Right kidney (tissue), 1 donor: ENCODE data around the gene LILRA1.
A peak's percentile ranks its signal among the peaks of the same experiment; 100 is the strongest.
"Not testable (repeated sequence)": the region's sequence is repeated elsewhere in the genome, so short reads cannot be mapped to it uniquely, and the experiment has no call there.

Experiments
- DNase-seq: peaks from one replicate; pipeline ENCODE4 v3.0.0-alpha.2; 2016

Gene LILRA1

GRCh38 chr19:54624934-54625730 is 31.7 kb downstream of the LILRA1 start:
- not testable (repeated sequence) for DNase-seq

- DNase-seq, result no peak
Measured at GRCh38 chr19:54626757-54627156, 33.3 kb downstream of the LILRA1 start.

DNA sequence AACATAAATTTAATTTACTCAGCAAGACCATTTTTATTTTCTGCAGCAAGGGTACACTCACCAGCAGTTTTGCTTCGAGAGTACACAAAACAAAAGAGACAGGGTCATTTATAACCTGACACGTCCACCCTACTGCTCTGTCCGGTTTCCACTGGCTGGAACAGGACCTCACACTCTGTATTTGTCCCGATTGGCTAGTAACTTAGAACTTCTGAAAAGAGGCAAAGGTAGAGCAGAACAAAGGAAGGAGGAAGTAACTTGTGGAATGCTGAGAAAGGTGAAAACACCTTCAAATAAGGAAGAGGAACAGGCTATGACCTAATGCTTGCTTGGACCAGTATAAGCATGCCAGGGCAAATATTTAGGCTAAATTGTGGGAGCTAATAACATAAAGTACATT is 34.5 kb downstream of the LILRA1 start:
- DNase-seq, result not testable (repeated sequence)

GRCh38 chr19:54630262-54630661 is 36.8 kb downstream of the LILRA1 start, which contains the start of gene LILRB1:
LILRB1 (plus strand) TSS chr19:54630484; CDS start chr19:54631074, 590 bp downstream.
- not testable (repeated sequence) for DNase-seq

DNA sequence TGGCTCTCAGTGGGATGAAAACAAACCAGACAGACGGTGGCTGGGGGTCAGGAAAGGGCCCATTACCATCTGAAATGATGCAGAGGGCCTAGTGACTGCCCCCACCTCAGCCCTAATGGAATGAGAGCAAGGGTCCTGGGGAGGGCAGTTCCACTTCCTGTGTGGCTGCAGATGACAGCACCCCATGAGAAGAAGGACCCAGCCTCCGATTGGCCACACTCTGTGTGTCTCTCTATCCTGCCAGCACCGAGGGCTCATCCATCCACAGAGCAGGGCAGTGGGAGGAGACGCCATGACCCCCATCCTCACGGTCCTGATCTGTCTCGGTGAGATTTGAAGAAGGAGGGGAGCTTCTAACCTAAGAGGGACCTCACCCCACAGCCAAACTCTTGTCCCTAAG is 37.4 kb downstream of the LILRA1 start:
- DNase-seq, result no peak

GRCh38 chr19:54631489-54632337 is 38.3 kb downstream of the LILRA1 start:
- not testable (repeated sequence) for DNase-seq

DNA sequence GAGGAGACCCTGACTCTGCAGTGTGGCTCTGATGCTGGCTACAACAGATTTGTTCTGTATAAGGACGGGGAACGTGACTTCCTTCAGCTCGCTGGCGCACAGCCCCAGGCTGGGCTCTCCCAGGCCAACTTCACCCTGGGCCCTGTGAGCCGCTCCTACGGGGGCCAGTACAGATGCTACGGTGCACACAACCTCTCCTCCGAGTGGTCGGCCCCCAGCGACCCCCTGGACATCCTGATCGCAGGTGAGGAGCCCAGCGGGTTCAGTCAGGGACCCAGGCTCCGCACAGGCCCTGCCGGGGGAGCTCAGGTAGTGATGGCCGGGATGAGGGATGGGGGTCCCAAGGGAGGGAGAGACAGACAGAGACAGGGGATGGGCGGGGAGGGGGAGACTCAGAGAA is 39.1 kb downstream of the LILRA1 start:
- not testable (repeated sequence) for DNase-seq

- DNase-seq, result no peak
Measured at GRCh38 chr19:54633401-54633800, 40.0 kb downstream of the LILRA1 start.

DNA sequence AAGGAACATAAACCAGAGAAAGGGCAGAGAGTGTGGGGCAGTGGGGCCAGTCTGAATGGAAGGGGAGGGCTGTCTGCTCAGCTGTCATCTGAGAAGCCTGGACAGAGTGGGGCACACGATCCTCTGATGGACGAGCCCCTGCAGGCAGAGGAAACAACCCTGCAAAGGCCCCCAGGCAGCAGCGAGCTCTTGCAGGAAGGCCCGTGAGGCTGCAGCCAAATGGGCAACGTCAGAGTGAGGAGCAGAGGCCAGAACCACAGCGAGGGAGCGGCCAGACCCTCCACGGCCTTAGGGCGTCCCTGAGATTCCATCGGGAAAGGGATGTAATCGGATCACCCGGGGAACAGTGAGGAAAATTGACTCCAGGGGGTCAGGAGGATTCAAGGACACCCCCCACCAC is 42.6 kb downstream of the LILRA1 start:
- DNase-seq, result peak; percentile 18

DNA sequence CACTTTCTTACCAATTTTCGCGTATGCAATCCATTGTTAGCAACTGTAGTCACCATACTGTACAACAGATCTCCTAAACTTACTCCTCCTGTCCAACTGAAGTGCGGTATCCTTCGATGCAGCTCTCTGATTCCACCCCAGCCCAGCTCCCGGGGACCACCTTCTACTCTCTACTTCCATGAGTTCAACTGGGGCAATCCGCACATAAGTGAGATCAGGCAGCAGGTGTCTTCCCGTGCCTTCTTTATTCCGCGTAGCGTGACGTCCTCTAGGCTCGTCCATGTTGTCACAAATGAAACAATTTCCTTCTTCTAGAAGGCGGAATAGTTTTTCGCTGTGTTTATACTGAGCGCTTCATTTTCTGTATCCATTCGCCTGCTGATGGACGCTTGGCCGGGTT is 45.3 kb downstream of the LILRA1 start:
- DNase-seq, result no peak

- DNase-seq, result not testable (repeated sequence)
Measured at GRCh38 chr19:54642953-54643352, 49.5 kb downstream of the LILRA1 start.

DNA sequence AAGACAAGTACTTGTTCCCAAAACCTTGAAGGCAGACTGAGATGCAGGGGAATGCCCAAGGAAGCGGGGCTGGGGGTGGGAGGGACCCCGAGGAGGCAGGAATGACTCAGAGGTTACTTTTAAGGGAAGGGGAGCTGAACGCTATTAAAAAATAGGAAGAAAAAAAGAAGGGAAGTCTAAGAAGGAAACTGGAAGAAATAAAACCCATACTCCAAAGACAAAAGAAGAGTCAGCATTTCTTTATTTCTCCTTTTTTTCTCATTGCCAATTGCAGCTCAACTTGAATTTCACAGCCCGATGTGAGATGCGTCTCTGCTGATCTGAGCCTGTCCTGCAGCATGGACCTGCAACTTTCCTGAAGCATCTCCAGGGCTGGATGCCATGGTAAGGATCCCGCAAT is 50.2 kb downstream of the LILRA1 start:
- DNase-seq, result not testable (repeated sequence)

- no peak for DNase-seq
Measured at GRCh38 chr19:54644056-54644455, 50.6 kb downstream of the LILRA1 start.

DNA sequence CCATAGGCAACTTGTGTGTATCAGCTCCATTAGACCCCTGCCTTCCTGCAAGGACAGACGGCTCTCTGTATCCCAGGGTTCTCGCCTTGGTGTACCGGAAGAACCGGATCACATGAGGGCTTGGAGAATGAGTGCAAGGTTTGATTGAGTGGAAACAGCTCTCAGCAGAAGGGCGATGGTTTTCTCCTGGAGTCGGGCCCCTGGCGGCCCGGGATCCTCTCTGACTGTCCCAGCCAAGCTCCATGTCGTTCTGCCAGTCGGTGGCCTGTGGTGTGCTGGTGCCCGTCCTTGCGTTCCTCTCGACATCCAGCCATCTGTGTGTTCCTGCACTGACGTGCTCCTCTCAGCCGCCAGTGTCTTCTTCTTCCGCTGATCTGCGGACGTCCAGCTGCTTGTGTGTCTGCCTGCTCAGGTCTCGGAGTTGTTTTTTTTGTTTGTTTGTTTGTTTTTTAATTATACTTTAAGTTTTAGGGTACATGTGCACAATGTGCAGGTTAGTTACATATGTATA is 53.0 kb downstream of the LILRA1 start:
- DNase-seq, result no peak

- DNase-seq, result no peak
Measured at GRCh38 chr19:54648129-54648528, 54.7 kb downstream of the LILRA1 start.

GRCh38 chr19:54650108-54650655 is 56.8 kb downstream of the LILRA1 start:
- no peak for DNase-seq
